Peyer's patch (tissue), 4 donors: Measurements from ENCODE around the gene PON3. TPM values are rescaled to one million over a fixed set of nuclear protein-coding genes. Genes with fewer than 3 reads are reported as not detected.

Experiments used
- DNase-seq, 3 donors: peaks; one replicate each; pipeline ENCODE4 v3.0.0-alpha.2; 2017 to 2019
- H3K27ac ChIP-seq, 4 donors: fragments of 200-600 bp; sonication (generic); one replicate each; pipeline ENCODE4 v1.5.1; 2016 to 2019
- H3K27me3 ChIP-seq, 2 donors: fragments of 200-600 bp; sonication (generic); one replicate each; pipeline ENCODE4 v1.5.1; 2019
- H3K36me3 ChIP-seq, 3 donors: fragments of 200-600 bp; sonication (generic); one replicate each; pipeline ENCODE4 v1.5.1; 2016 to 2019
- H3K4me1 ChIP-seq, 4 donors: fragments of 200-600 bp; sonication (generic); one replicate each; pipeline ENCODE4 v1.5.1; 2016 to 2019
- H3K4me3 ChIP-seq, 4 donors: fragments of 200-600 bp; sonication (generic); 1 replicate in 3 of 4; 2 replicates in 1 of 4; pipeline ENCODE4 v1.5.1; 2016 to 2019; ENCODE audit warnings: mild to moderate bottlenecking in 1 of 4
- H3K9me3 ChIP-seq, 4 donors: fragments of 200-600 bp; sonication (generic); one replicate each; pipeline ENCODE4 v1.5.1; 2016 to 2019; ENCODE audit warnings: mild to moderate bottlenecking in 1 of 4
- CTCF ChIP-seq, 6 experiments: fragments of 450-650 bp in 4 of 6; fragments of 200-600 bp in 2 of 6; sonication (generic) in 1 of 6; IDR thresholded peaks; one replicate each; pipeline ENCODE4 v1.5.1; 2017 to 2019; ENCODE audit warnings: antibody characterized with exemption in 6 of 6, mild to moderate bottlenecking in 3 of 6, moderate library complexity in 1 of 6
- POLR2A ChIP-seq, 2 donors: fragments of 450-650 bp; IDR thresholded peaks; one replicate each; pipeline ENCODE4 v1.5.1; 2017; ENCODE audit warnings: antibody characterized with exemption in 2 of 2, mild to moderate bottlenecking in 2 of 2, moderate library complexity in 2 of 2
- total RNA-seq, 4 donors: library from RNA; depleted of rRNA; stranded (reverse); fragments of >200 nt; gene quantifications; one replicate each; pipeline ENCODE4 v1.1.0, GENCODE V29; 2016

Gene PON3
- total RNA-seq, 4 donors from 2014 or later, result 2.9 to 9.1 (median 5.5) TPM; not detected in 1

- Histone ChIP-seq H3K4me1 (peaks cover 0 to 4% (median 0%) of the 10 kb centered on the region in 4 donors), H3K27ac (no peak overlapping the region), H3K36me3 (no peaks in the 10 kb centered on the region), H3K4me3 (no peak overlapping the region), H3K27me3 (no peaks in the 10 kb centered on the region), H3K9me3 (no peaks in the 10 kb centered on the region)
- TF ChIP-seq CTCF (IDR thresholded peaks at IDR 0.05) (no peak), POLR2A (IDR thresholded peaks at IDR 0.05) (no peak)
- DNase-seq, result no peak
Observed at GRCh38 chr7:95322396-95322795, 73.8 kb downstream of the PON3 start.

GRCh38 chr7:95321720-95322119 is 74.5 kb downstream of the PON3 start:
- TF ChIP-seq POLR2A (IDR thresholded peaks at IDR 0.05) (no peak), CTCF (IDR thresholded peaks at IDR 0.05) (no peak)
- no peak overlapping the region for H3K27ac ChIP-seq
- no peaks in the 10 kb centered on the region for H3K27me3 ChIP-seq
- no peak for DNase-seq
- H3K36me3 ChIP-seq, result no peaks in the 10 kb centered on the region
- H3K9me3 ChIP-seq, result no peaks in the 10 kb centered on the region
- no peak overlapping the region for H3K4me3 ChIP-seq
- H3K4me1 ChIP-seq, result peaks cover 0 to 4% (median 0%) of the 10 kb centered on the region in 4 donors

- DNase-seq, result no peak
- Histone ChIP-seq H3K27ac (no peak overlapping the region), H3K27me3 (no peaks in the 10 kb centered on the region), H3K4me3 (no peak overlapping the region), H3K4me1 (peaks cover 0 to 4% (median 0%) of the 10 kb centered on the region in 4 donors), H3K9me3 (no peaks in the 10 kb centered on the region), H3K36me3 (no peaks in the 10 kb centered on the region)
- no peak for TF ChIP-seq CTCF (IDR thresholded peaks at IDR 0.05)
- TF ChIP-seq POLR2A (IDR thresholded peaks at IDR 0.05), result no peak
Observed at GRCh38 chr7:95320651-95321050, 75.5 kb downstream of the PON3 start.

- DNase-seq, result no peak
- H3K4me3 ChIP-seq, result no peak overlapping the region
- H3K4me1 ChIP-seq, result peaks cover 0 to 3% (median 0%) of the 10 kb centered on the region in 4 donors
- no peak for TF ChIP-seq POLR2A (IDR thresholded peaks at IDR 0.05)
- TF ChIP-seq CTCF (IDR thresholded peaks at IDR 0.05), result no peak
- H3K36me3 ChIP-seq, result no peaks in the 10 kb centered on the region
- H3K27me3 ChIP-seq, result no peaks in the 10 kb centered on the region
- no peak overlapping the region for H3K27ac ChIP-seq
- no peaks in the 10 kb centered on the region for H3K9me3 ChIP-seq
Observed at GRCh38 chr7:95319570-95319969, 76.6 kb downstream of the PON3 start.

- H3K9me3 ChIP-seq, result no peaks in the 10 kb centered on the region
- no peak overlapping the region for H3K27ac ChIP-seq
- TF ChIP-seq CTCF (IDR thresholded peaks at IDR 0.05) (no peak), POLR2A (IDR thresholded peaks at IDR 0.05) (no peak)
- no peaks in the 10 kb centered on the region for H3K27me3 ChIP-seq
- no peaks in the 10 kb centered on the region for H3K36me3 ChIP-seq
- H3K4me1 ChIP-seq, result no peaks in the 10 kb centered on the region
- no peak for DNase-seq
- no peak overlapping the region for H3K4me3 ChIP-seq
Observed at GRCh38 chr7:95318501-95319100, 77.6 kb downstream of the PON3 start.

- H3K9me3 ChIP-seq, result no peaks in the 10 kb centered on the region
- no peak overlapping the region for H3K27ac ChIP-seq
- H3K27me3 ChIP-seq, result no peaks in the 10 kb centered on the region
- no peaks in the 10 kb centered on the region for H3K36me3 ChIP-seq
- DNase-seq, result no peak
- TF ChIP-seq POLR2A (IDR thresholded peaks at IDR 0.05), result no peak
- no peak overlapping the region for H3K4me3 ChIP-seq
- H3K4me1 ChIP-seq, result no peaks in the 10 kb centered on the region
Observed at GRCh38 chr7:95317966-95318365, 78.2 kb downstream of the PON3 start.
